ENCODE measurements around the gene WTAP.
"Not testable (repeated sequence)": the region's sequence is repeated elsewhere in the genome, so short reads cannot be mapped to it uniquely, and the experiment has no call there.

Gene WTAP

GRCh38 chr6:159726918-159727716 lies at the start of gene WTAP:
Gene WTAP, plus strand, starts transcription at chr6:159727506. Its CDS starts 8,760 bp downstream, at chr6:159736266.
- peak; percentile 89 to 95 (median 93) for DNase-seq (ENCODE audit: low read depth in 3 of 3, low spot score in 1 of 3)

- no peak for DNase-seq (ENCODE audit: low read depth in 3 of 3, low spot score in 1 of 3)
These were observed 49.7 kb upstream of the WTAP start for GRCh38 chr6:159677506-159678165.

- no peak for DNase-seq (ENCODE audit: low read depth in 3 of 3, low spot score in 1 of 3)
These were observed 48.7 kb upstream of the WTAP start for GRCh38 chr6:159678574-159678973.

GRCh38 chr6:159679091-159680077 lies 47.9 kb upstream of the WTAP start:
- no peak for DNase-seq (ENCODE audit: low read depth in 3 of 3, low spot score in 1 of 3)

GRCh38 chr6:159680104-159680503 lies 47.2 kb upstream of the WTAP start:
- no peak for DNase-seq (ENCODE audit: low read depth in 3 of 3, low spot score in 1 of 3)

GRCh38 chr6:159681191-159681880 lies 46.0 kb upstream of the WTAP start:
- no peak for DNase-seq (ENCODE audit: low read depth in 3 of 3, low spot score in 1 of 3)

GRCh38 chr6:159682295-159682694 lies 45.0 kb upstream of the WTAP start:
- DNase-seq (ENCODE audit: low read depth in 3 of 3, low spot score in 1 of 3), result no peak

GRCh38 chr6:159682810-159683209 lies 44.5 kb upstream of the WTAP start:
- no peak for DNase-seq (ENCODE audit: low read depth in 3 of 3, low spot score in 1 of 3)

- no peak for DNase-seq (ENCODE audit: low read depth in 3 of 3, low spot score in 1 of 3)
These were observed 43.3 kb upstream of the WTAP start for GRCh38 chr6:159684013-159684304.

- DNase-seq (ENCODE audit: low read depth in 3 of 3, low spot score in 1 of 3), result no peak
These were observed 41.3 kb upstream of the WTAP start for GRCh38 chr6:159686040-159686439.

GRCh38 chr6:159686703-159687102 lies 40.6 kb upstream of the WTAP start:
- no peak for DNase-seq (ENCODE audit: low read depth in 3 of 3, low spot score in 1 of 3)

GRCh38 chr6:159687341-159687740 lies 40.0 kb upstream of the WTAP start:
- no peak for DNase-seq (ENCODE audit: low read depth in 3 of 3, low spot score in 1 of 3)

GRCh38 chr6:159688266-159688905 lies 38.9 kb upstream of the WTAP start:
- DNase-seq (ENCODE audit: low read depth in 3 of 3, low spot score in 1 of 3), result no peak

GRCh38 chr6:159689001-159689400 lies 38.3 kb upstream of the WTAP start:
- no peak for DNase-seq (ENCODE audit: low read depth in 3 of 3, low spot score in 1 of 3)

- not testable (repeated sequence) for DNase-seq (ENCODE audit: low read depth in 3 of 3, low spot score in 1 of 3)
These were observed 37.2 kb upstream of the WTAP start for GRCh38 chr6:159690135-159690534.

GRCh38 chr6:159691133-159691962 lies 36.0 kb upstream of the WTAP start:
- DNase-seq (ENCODE audit: low read depth in 3 of 3, low spot score in 1 of 3), result no peak

- DNase-seq (ENCODE audit: low read depth in 3 of 3, low spot score in 1 of 3), result no peak
These were observed 35.4 kb upstream of the WTAP start for GRCh38 chr6:159691963-159692287.

- peak in 2 of 3 donors; percentile 16 to 37 for DNase-seq (ENCODE audit: low read depth in 3 of 3, low spot score in 1 of 3)
These were observed 34.8 kb upstream of the WTAP start for GRCh38 chr6:159692303-159693127.
